Body of pancreas (tissue), 4 donors: ENCODE data around the gene PPM1N.
A peak's percentile ranks its signal among the peaks of the same experiment; 100 is the strongest.

Experiments used
- CTCF ChIP-seq, 7 experiments: fragments of 450-650 bp in 4 of 7; fragments of 200-600 bp in 3 of 7; sonication (generic) in 3 of 7; IDR thresholded peaks; one replicate each; pipeline ENCODE4 v1.5.1; 2016 to 2019; ENCODE audit warnings: antibody characterized with exemption in 7 of 7
- POLR2A ChIP-seq, 3 donors: fragments of 450-650 bp; IDR thresholded peaks; one replicate each; pipeline ENCODE4 v1.6.1; 2016; ENCODE audit warnings: antibody characterized with exemption in 3 of 3, mild to moderate bottlenecking in 2 of 3

- TF ChIP-seq POLR2A (IDR thresholded peaks at IDR 0.05) (peak in 1 of 3 donors; percentile 25), CTCF (IDR thresholded peaks at IDR 0.05) (peak in 3 of 7 experiments; percentile 7 to 16 (median 10))
Observed at GRCh38 chr19:45528744-45529419, 30.6 kb downstream of the PPM1N start.
